ENCODE results near the gene ADARB1. TPM values are rescaled to one million over a fixed set of nuclear protein-coding genes. Genes with fewer than 3 reads are reported as not detected.

The ADARB1 gene
- polyA plus RNA-seq, 4 donors, result 1.1 to 8.3 (median 3.8) TPM

- no peaks in the 10 kb centered on the region for H3K27me3 ChIP-seq (ENCODE audit: control insufficient read depth in 3 of 3, insufficient read depth in 3 of 3, low read length in 3 of 3)
- 94 to 97% (median 96%) methylated on average over 12 of the region's 12 CpGs for WGBS, 3 donors
- no peaks in the 10 kb centered on the region for H3K4me1 ChIP-seq (ENCODE audit: control insufficient read depth in 3 of 3, insufficient read depth in 2 of 3, low read depth in 1 of 3, low read length in 2 of 3)
- peaks cover 0 to 17% (median 2%) of the 10 kb centered on the region in 3 donors for H3K36me3 ChIP-seq (ENCODE audit: control insufficient read depth in 3 of 3, insufficient read depth in 2 of 3, low read depth in 1 of 3, low read length in 3 of 3)
- H3K9me3 ChIP-seq (ENCODE audit: control insufficient read depth in 2 of 2, insufficient read depth in 1 of 2, low read depth in 1 of 2, low read length in 1 of 2), result no peaks in the 10 kb centered on the region
- H3K27ac ChIP-seq (ENCODE audit: low read depth in 1 of 3, low read length in 2 of 3), result no peak overlapping the region
- DNase-seq (no peak), FAIRE-seq (no peak)
- H3K4me3 ChIP-seq (ENCODE audit: low read depth in 1 of 3, low read length in 3 of 3), result no peak overlapping the region
Measured at GRCh38 chr21:45175326-45176095, 101.1 kb downstream of the ADARB1 start.

- 95 to 98% (median 97%) methylated on average over 16 of the region's 16 CpGs for WGBS, 3 donors
- H3K36me3 ChIP-seq (ENCODE audit: control insufficient read depth in 3 of 3, insufficient read depth in 2 of 3, low read depth in 1 of 3, low read length in 3 of 3), result peaks cover 0 to 22% (median 2%) of the 10 kb centered on the region in 3 donors
- no peaks in the 10 kb centered on the region for H3K9me3 ChIP-seq (ENCODE audit: control insufficient read depth in 2 of 2, insufficient read depth in 1 of 2, low read depth in 1 of 2, low read length in 1 of 2)
- no peak overlapping the region for H3K4me3 ChIP-seq (ENCODE audit: low read depth in 1 of 3, low read length in 3 of 3)
- FAIRE-seq (no peak), DNase-seq (no peak)
- H3K27ac ChIP-seq (ENCODE audit: low read depth in 1 of 3, low read length in 2 of 3), result no peak overlapping the region
- no peaks in the 10 kb centered on the region for H3K4me1 ChIP-seq (ENCODE audit: control insufficient read depth in 3 of 3, insufficient read depth in 2 of 3, low read depth in 1 of 3, low read length in 2 of 3)
- H3K27me3 ChIP-seq (ENCODE audit: control insufficient read depth in 3 of 3, insufficient read depth in 3 of 3, low read length in 3 of 3), result no peaks in the 10 kb centered on the region
Measured at GRCh38 chr21:45176141-45176540, 101.8 kb downstream of the ADARB1 start.

GRCh38 chr21:45177039-45177438, 102.7 kb downstream of the ADARB1 start:
- FAIRE-seq (no peak), DNase-seq (no peak)
- no peaks in the 10 kb centered on the region for H3K9me3 ChIP-seq (ENCODE audit: control insufficient read depth in 2 of 2, insufficient read depth in 1 of 2, low read depth in 1 of 2, low read length in 1 of 2)
- H3K4me1 ChIP-seq (ENCODE audit: control insufficient read depth in 3 of 3, insufficient read depth in 2 of 3, low read depth in 1 of 3, low read length in 2 of 3), result no peaks in the 10 kb centered on the region
- no peak overlapping the region for H3K27ac ChIP-seq (ENCODE audit: low read depth in 1 of 3, low read length in 2 of 3)
- H3K4me3 ChIP-seq (ENCODE audit: low read depth in 1 of 3, low read length in 3 of 3), result no peak overlapping the region
- 93 to 97% (median 96%) methylated on average over 6 of the region's 6 CpGs for WGBS, 3 donors
- peaks cover 0 to 28% (median 0%) of the 10 kb centered on the region in 3 donors for H3K36me3 ChIP-seq (ENCODE audit: control insufficient read depth in 3 of 3, insufficient read depth in 2 of 3, low read depth in 1 of 3, low read length in 3 of 3)
- no peaks in the 10 kb centered on the region for H3K27me3 ChIP-seq (ENCODE audit: control insufficient read depth in 3 of 3, insufficient read depth in 3 of 3, low read length in 3 of 3)

GRCh38 chr21:45178070-45178608, 103.8 kb downstream of the ADARB1 start:
- H3K27ac ChIP-seq (ENCODE audit: low read depth in 1 of 3, low read length in 2 of 3), result no peak overlapping the region

GRCh38 chr21:45178971-45179370, 104.6 kb downstream of the ADARB1 start:
- Histone ChIP-seq H3K27me3 (ENCODE audit: control insufficient read depth in 3 of 3, insufficient read depth in 3 of 3, low read length in 3 of 3) (no peaks in the 10 kb centered on the region), H3K4me1 (ENCODE audit: control insufficient read depth in 3 of 3, insufficient read depth in 2 of 3, low read depth in 1 of 3, low read length in 2 of 3) (no peaks in the 10 kb centered on the region), H3K4me3 (ENCODE audit: low read depth in 1 of 3, low read length in 3 of 3) (no peak overlapping the region), H3K27ac (ENCODE audit: low read depth in 1 of 3, low read length in 2 of 3) (no peak overlapping the region), H3K36me3 (ENCODE audit: control insufficient read depth in 3 of 3, insufficient read depth in 2 of 3, low read depth in 1 of 3, low read length in 3 of 3) (peaks cover 0 to 28% (median 0%) of the 10 kb centered on the region in 3 donors), H3K9me3 (ENCODE audit: control insufficient read depth in 2 of 2, insufficient read depth in 1 of 2, low read depth in 1 of 2, low read length in 1 of 2) (no peaks in the 10 kb centered on the region)
- DNase-seq (no peak), FAIRE-seq (no peak)
- WGBS, 3 donors, result 92 to 97% (median 94%) methylated on average over 11 of the region's 11 CpGs

More at GRCh38 chr21:45178070-45178608, 103.8 kb downstream of the ADARB1 start:
- Histone ChIP-seq H3K9me3 (ENCODE audit: control insufficient read depth in 2 of 2, insufficient read depth in 1 of 2, low read depth in 1 of 2, low read length in 1 of 2) (no peaks in the 10 kb centered on the region), H3K27me3 (ENCODE audit: control insufficient read depth in 3 of 3, insufficient read depth in 3 of 3, low read length in 3 of 3) (no peaks in the 10 kb centered on the region), H3K4me1 (ENCODE audit: control insufficient read depth in 3 of 3, insufficient read depth in 2 of 3, low read depth in 1 of 3, low read length in 2 of 3) (no peaks in the 10 kb centered on the region), H3K36me3 (ENCODE audit: control insufficient read depth in 3 of 3, insufficient read depth in 2 of 3, low read depth in 1 of 3, low read length in 3 of 3) (peaks cover 0 to 28% (median 0%) of the 10 kb centered on the region in 3 donors), H3K4me3 (ENCODE audit: low read depth in 1 of 3, low read length in 3 of 3) (no peak overlapping the region)
- no peak for FAIRE-seq
- DNase-seq, result no peak
- 94 to 96% (median 94%) methylated on average over 12 of the region's 12 CpGs for WGBS, 3 donors

- FAIRE-seq (no peak), DNase-seq (no peak)
- Histone ChIP-seq H3K27ac (ENCODE audit: low read depth in 1 of 3, low read length in 2 of 3) (no peak overlapping the region), H3K4me3 (ENCODE audit: low read depth in 1 of 3, low read length in 3 of 3) (no peak overlapping the region), H3K9me3 (ENCODE audit: control insufficient read depth in 2 of 2, insufficient read depth in 1 of 2, low read depth in 1 of 2, low read length in 1 of 2) (no peaks in the 10 kb centered on the region), H3K36me3 (ENCODE audit: control insufficient read depth in 3 of 3, insufficient read depth in 2 of 3, low read depth in 1 of 3, low read length in 3 of 3) (peaks cover 0 to 28% (median 0%) of the 10 kb centered on the region in 3 donors), H3K4me1 (ENCODE audit: control insufficient read depth in 3 of 3, insufficient read depth in 2 of 3, low read depth in 1 of 3, low read length in 2 of 3) (no peaks in the 10 kb centered on the region), H3K27me3 (ENCODE audit: control insufficient read depth in 3 of 3, insufficient read depth in 3 of 3, low read length in 3 of 3) (no peaks in the 10 kb centered on the region)
- 92 to 94% (median 93%) methylated on average over 20 of the region's 20 CpGs for WGBS, 3 donors
Measured at GRCh38 chr21:45179568-45180245, 105.3 kb downstream of the ADARB1 start.

- H3K27me3 ChIP-seq (ENCODE audit: control insufficient read depth in 3 of 3, insufficient read depth in 3 of 3, low read length in 3 of 3), result no peaks in the 10 kb centered on the region
- H3K4me1 ChIP-seq (ENCODE audit: control insufficient read depth in 3 of 3, insufficient read depth in 2 of 3, low read depth in 1 of 3, low read length in 2 of 3), result no peaks in the 10 kb centered on the region
- no peak overlapping the region for H3K4me3 ChIP-seq (ENCODE audit: low read depth in 1 of 3, low read length in 3 of 3)
- no peak overlapping the region for H3K27ac ChIP-seq (ENCODE audit: low read depth in 1 of 3, low read length in 2 of 3)
- no peak for DNase-seq
- FAIRE-seq, result no peak
- no peaks in the 10 kb centered on the region for H3K9me3 ChIP-seq (ENCODE audit: control insufficient read depth in 2 of 2, insufficient read depth in 1 of 2, low read depth in 1 of 2, low read length in 1 of 2)
- WGBS, 3 donors, result 89 to 94% (median 89%) methylated on average over 11 of the region's 11 CpGs
- H3K36me3 ChIP-seq (ENCODE audit: control insufficient read depth in 3 of 3, insufficient read depth in 2 of 3, low read depth in 1 of 3, low read length in 3 of 3), result peaks cover 0 to 32% (median 3%) of the 10 kb centered on the region in 3 donors
Measured at GRCh38 chr21:45180246-45180599, 105.8 kb downstream of the ADARB1 start.

- H3K4me3 ChIP-seq (ENCODE audit: low read depth in 1 of 3, low read length in 3 of 3), result no peak overlapping the region
- H3K9me3 ChIP-seq (ENCODE audit: control insufficient read depth in 2 of 2, insufficient read depth in 1 of 2, low read depth in 1 of 2, low read length in 1 of 2), result no peaks in the 10 kb centered on the region
- DNase-seq, result no peak
- no peaks in the 10 kb centered on the region for H3K27me3 ChIP-seq (ENCODE audit: control insufficient read depth in 3 of 3, insufficient read depth in 3 of 3, low read length in 3 of 3)
- FAIRE-seq, result no peak
- peaks cover 0 to 18% (median 5%) of the 10 kb centered on the region in 3 donors for H3K36me3 ChIP-seq (ENCODE audit: control insufficient read depth in 3 of 3, insufficient read depth in 2 of 3, low read depth in 1 of 3, low read length in 3 of 3)
- WGBS, 3 donors, result 70 to 91% (median 87%) methylated on average over 1 of the region's 1 CpG
- H3K27ac ChIP-seq (ENCODE audit: low read depth in 1 of 3, low read length in 2 of 3), result no peak overlapping the region
- H3K4me1 ChIP-seq (ENCODE audit: control insufficient read depth in 3 of 3, insufficient read depth in 2 of 3, low read depth in 1 of 3, low read length in 2 of 3), result no peaks in the 10 kb centered on the region
Measured at GRCh38 chr21:45182958-45183357, 108.6 kb downstream of the ADARB1 start.
